Testis (tissue), 3 donors: ENCODE measurements around the gene RCOR3. TPM values are rescaled to one million over a fixed set of nuclear protein-coding genes. Genes with fewer than 3 reads are reported as not detected.

Experiments
- DNase-seq: peaks from one replicate; pipeline ENCODE4 v3.0.0-alpha.2; 2019
- H3K27ac ChIP-seq, 2 donors: fragments of 200-600 bp; sonication (generic); one replicate each; pipeline ENCODE4 v1.5.1; 2019
- H3K27me3 ChIP-seq: fragments of 200-600 bp; sonication (generic); one replicate; pipeline ENCODE4 v1.5.1; 2019
- H3K36me3 ChIP-seq: fragments of 200-600 bp; sonication (generic); one replicate; pipeline ENCODE4 v1.5.1; 2017; ENCODE audit warnings: low read depth; ENCODE audit errors: missing control alignments
- H3K4me1 ChIP-seq: fragments of 200-600 bp; sonication (generic); one replicate; pipeline ENCODE4 v1.5.1; 2019
- H3K4me3 ChIP-seq, 2 donors: fragments of 200-600 bp; sonication (generic); one replicate each; pipeline ENCODE4 v1.5.1; 2017 to 2019
- H3K9me3 ChIP-seq: fragments of 200-600 bp; sonication (generic); one replicate; pipeline ENCODE4 v1.5.1; 2017
- POLR2A ChIP-seq: fragments of 450-650 bp; IDR thresholded peaks from one replicate; pipeline ENCODE4 v1.6.1; 2017; ENCODE audit warnings: antibody characterized with exemption, mild to moderate bottlenecking, moderate library complexity
- WGBS, 2 donors: methylation state at CpG; one replicate each; pipeline ENCODE4 v1.1.5; 2018; 5-methylcytosine and 5-hydroxymethylcytosine counted together
- intact Hi-C: fragments of 100-400 bp; cut with DNase I; formaldehyde crosslinking; loops from one replicate; pipeline ENCODE4 v1.15.1; 2023; ENCODE audit warnings: low total_unique reads
- polyA plus RNA-seq: library from polyadenylated mRNA; stranded (reverse); fragments of 350-450 nt; fragmentation: Illumina TruSeq; extraction: RNeasy Lipid Tissue Mini Kit (QIAGEN cat#74804); gene quantifications from one replicate; pipeline ENCODE4 v1.2.3, GENCODE V29; 2014; ENCODE audit warnings: low read depth, low replicate concordance; ENCODE audit not compliant: insufficient read depth
- total RNA-seq, 2 donors: library from RNA; depleted of rRNA; stranded (reverse); fragments of >200 nt; gene quantifications; one replicate each; pipeline ENCODE4 v1.2.3, GENCODE V29; 2016
- TF ChIP-seq, protein P1 (sequence below), 3 experiments: fragments of 450-650 bp in 2 of 3; fragments of 200-600 bp in 1 of 3; sonication (generic) in 1 of 3; IDR thresholded peaks; one replicate each; pipeline ENCODE4 v1.5.1; 2016 to 2019; ENCODE audit warnings: antibody characterized with exemption in 3 of 3, mild to moderate bottlenecking in 2 of 3, moderate library complexity in 1 of 3

Gene RCOR3
- total and polyA plus RNA-seq, 3 donors from 2014 or later = 114 to 141 (median 128) TPM

DNA sequence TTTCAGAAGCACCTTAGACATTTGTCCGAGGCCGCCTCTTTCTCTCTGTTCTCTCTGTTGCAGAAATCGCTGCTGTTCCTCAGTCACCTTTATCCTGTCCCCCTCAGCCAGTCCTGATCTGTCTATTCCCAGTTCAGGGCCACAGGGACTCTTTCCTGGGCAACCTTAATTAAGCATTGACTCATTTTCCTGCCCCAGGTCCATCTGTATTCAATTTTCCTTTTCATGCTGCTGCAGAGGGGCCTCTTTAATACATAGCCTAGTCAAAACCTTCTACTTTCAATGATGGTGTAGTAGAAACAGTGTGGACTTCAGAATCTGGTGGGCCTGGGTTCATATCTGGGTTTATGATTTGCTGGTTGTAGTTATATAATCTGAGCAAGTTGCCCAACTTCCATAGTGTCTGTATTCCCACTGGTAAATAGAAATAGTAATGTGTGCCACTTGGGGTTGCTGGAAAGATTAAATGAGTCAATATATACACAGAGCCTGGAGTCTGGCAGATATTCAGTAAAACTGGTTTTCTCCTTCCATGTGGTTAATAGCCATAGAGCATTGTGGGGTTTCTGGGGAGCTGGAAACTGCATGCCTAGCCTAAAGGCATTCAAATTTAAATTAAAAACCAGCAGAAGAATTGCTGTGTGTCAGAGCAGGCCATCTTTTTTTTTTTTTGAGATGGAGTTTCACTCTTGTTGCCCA, 72.0 kb downstream of the RCOR3 start:
- H3K36me3 ChIP-seq = no peaks in the 10 kb centered on the region
- no peak overlapping the region for H3K27ac ChIP-seq
- intact Hi-C loops = loop anchor here (10.0 kb wide), 1 partner anchor 324 kb away; no protein-coding TSS in a partner anchor
- DNase-seq = no peak
- H3K4me1 ChIP-seq = peaks cover 36% of the 10 kb centered on the region
- no peak for TF ChIP-seq POLR2A
- TF ChIP-seq, protein P1, sequence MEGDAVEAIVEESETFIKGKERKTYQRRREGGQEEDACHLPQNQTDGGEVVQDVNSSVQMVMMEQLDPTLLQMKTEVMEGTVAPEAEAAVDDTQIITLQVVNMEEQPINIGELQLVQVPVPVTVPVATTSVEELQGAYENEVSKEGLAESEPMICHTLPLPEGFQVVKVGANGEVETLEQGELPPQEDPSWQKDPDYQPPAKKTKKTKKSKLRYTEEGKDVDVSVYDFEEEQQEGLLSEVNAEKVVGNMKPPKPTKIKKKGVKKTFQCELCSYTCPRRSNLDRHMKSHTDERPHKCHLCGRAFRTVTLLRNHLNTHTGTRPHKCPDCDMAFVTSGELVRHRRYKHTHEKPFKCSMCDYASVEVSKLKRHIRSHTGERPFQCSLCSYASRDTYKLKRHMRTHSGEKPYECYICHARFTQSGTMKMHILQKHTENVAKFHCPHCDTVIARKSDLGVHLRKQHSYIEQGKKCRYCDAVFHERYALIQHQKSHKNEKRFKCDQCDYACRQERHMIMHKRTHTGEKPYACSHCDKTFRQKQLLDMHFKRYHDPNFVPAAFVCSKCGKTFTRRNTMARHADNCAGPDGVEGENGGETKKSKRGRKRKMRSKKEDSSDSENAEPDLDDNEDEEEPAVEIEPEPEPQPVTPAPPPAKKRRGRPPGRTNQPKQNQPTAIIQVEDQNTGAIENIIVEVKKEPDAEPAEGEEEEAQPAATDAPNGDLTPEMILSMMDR (IDR thresholded peaks at IDR 0.05) = no peak
- H3K27me3 ChIP-seq = no peaks in the 10 kb centered on the region
- no peaks in the 10 kb centered on the region for H3K9me3 ChIP-seq
- H3K4me3 ChIP-seq = no peak overlapping the region
- WGBS, 2 donors = 95% methylated on average over 3 of the region's 3 CpGs

DNA sequence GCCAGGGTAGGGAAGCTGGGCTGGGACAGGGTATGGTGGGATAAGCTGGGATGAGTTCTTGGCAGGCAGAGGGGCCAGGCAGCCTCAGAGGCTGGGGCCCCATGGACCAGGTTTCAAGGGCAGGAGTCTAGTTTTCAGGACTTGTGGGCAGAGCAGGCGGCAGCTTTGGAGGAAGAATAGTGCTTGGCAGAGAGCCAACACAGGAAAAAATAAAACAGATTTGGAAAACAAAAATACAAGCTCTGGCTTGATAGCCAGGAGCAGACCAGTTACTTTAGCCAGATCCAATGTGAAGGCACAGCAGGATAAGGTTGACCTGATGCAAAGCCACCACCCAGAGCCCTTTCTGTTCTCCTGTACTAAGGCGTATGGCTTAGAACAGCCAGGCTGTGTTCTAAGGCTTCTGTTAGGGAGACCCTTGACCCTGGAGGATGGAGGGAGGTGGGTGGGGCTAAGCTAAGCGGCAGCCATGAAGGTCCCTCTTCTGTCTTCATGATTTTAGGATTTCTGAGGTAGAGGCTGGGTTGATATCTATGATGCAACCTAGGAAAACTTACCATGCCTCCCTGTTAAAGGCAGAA, 73.0 kb downstream of the RCOR3 start:
- Histone ChIP-seq H3K27me3 (no peaks in the 10 kb centered on the region), H3K36me3 (no peaks in the 10 kb centered on the region), H3K4me1 (peaks cover 36% of the 10 kb centered on the region), H3K4me3 (no peak overlapping the region), H3K9me3 (no peaks in the 10 kb centered on the region), H3K27ac (no peak overlapping the region)
- WGBS, 2 donors = 45 to 58% methylated on average over 3 of the region's 3 CpGs
- intact Hi-C loops = loop anchor here (10.0 kb wide), 1 partner anchor 323 kb away; no protein-coding TSS in a partner anchor
- TF ChIP-seq POLR2A = no peak
- TF ChIP-seq, protein P1 (IDR thresholded peaks at IDR 0.05) = no peak
- DNase-seq = no peak

DNA sequence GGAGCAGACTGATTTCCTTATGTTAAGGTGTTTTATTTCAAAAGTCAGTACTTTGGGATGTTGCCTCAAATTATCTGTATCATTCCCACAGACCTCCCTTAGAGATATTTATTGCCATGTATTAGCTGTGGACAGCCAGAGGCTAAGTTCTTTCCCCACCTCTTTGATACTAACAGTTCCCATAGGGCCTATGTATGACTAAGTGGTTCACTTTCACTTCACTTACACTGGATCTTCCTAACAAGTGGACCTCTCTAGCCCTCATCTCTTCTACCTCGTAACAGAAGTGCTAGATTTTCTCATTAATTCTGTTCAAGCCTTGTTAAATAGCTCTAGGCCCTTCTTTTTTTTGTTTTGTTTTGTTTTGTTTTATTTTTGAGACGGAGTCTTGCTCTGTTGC, 73.7 kb downstream of the RCOR3 start:
- no peaks in the 10 kb centered on the region for H3K27me3 ChIP-seq
- H3K27ac ChIP-seq = no peak overlapping the region
- no peaks in the 10 kb centered on the region for H3K36me3 ChIP-seq
- peaks cover 32% of the 10 kb centered on the region for H3K4me1 ChIP-seq
- no peaks in the 10 kb centered on the region for H3K9me3 ChIP-seq
- TF ChIP-seq, protein P1 (IDR thresholded peaks at IDR 0.05) = no peak
- no peak for TF ChIP-seq POLR2A
- no peak overlapping the region for H3K4me3 ChIP-seq
- WGBS, 2 donors = 84 to 91% methylated on average over 2 of the region's 2 CpGs
- no peak for DNase-seq
- intact Hi-C loops = loop anchor here (10.0 kb wide), 1 partner anchor 322 kb away; no protein-coding TSS in a partner anchor

DNA sequence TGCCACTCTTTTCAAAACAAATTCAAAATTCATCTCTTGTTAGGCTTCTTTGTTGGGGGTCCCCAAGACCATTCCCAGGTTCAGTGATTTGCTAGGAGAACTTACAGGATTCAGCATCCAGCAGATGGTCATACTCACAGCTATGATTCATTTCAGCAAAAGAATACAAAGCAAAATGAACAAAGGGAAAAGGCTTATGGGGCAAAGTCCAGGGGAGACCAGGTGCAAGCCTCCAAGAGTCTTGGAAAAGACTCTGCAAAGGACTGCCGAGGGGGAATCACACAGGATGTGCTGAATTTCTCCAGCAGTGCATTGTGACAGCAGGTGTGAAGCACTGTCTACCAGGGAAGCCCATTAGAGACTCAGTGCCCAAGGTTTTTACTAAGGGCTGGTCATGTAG, 74.7 kb downstream of the RCOR3 start:
- H3K27me3 ChIP-seq = no peaks in the 10 kb centered on the region
- TF ChIP-seq POLR2A = no peak
- TF ChIP-seq, protein P1 (IDR thresholded peaks at IDR 0.05) = no peak
- no peak for DNase-seq
- peaks cover 26% of the 10 kb centered on the region for H3K4me1 ChIP-seq
- intact Hi-C loops = loop anchor here (10.0 kb wide), 1 partner anchor 321 kb away; no protein-coding TSS in a partner anchor
- H3K9me3 ChIP-seq = no peaks in the 10 kb centered on the region
- no peak overlapping the region for H3K4me3 ChIP-seq
- no peak overlapping the region for H3K27ac ChIP-seq
- no peaks in the 10 kb centered on the region for H3K36me3 ChIP-seq
- 80 to 83% methylated on average over 1 of the region's 1 CpG for WGBS, 2 donors
